GM23338 (cell line): ENCODE measurements around the gene WWOX. TPM values are rescaled to one million over a fixed set of nuclear protein-coding genes. Genes with fewer than 3 reads are reported as not detected.

Source experiments
- ATAC-seq: fragments of 200-7000 bp; cut with Tn5 transposase; 3 replicates; pipeline ENCODE4 v1.9.1; 2020
- DNase-seq: peaks from one replicate; pipeline ENCODE4 v3.0.0-alpha.2; 2015; ENCODE audit warnings: low spot score
- H2AFZ ChIP-seq: fragments of 200-600 bp; sonication (generic); 2 replicates; pipeline ENCODE4 v1.8.0; 2016; ENCODE audit warnings: antibody characterized with exemption, mild to moderate bottlenecking, moderate library complexity
- H3F3A ChIP-seq: fragments of 200-600 bp; sonication (generic); replicated peaks from 2 replicates; pipeline ENCODE4 v1.8.0; 2017; ENCODE audit warnings: antibody characterized with exemption, mixed run types, low read depth
- H3K27ac ChIP-seq: fragments of 200-600 bp; sonication (generic); 2 replicates; pipeline ENCODE4 v1.6.1; 2016; ENCODE audit warnings: low read depth
- H3K27me3 ChIP-seq: fragments of 200-600 bp; sonication (generic); 2 replicates; pipeline ENCODE4 v1.8.0; 2016; ENCODE audit warnings: mild to moderate bottlenecking, mixed run types, moderate library complexity; ENCODE audit not compliant: insufficient read depth
- H3K36me3 ChIP-seq: fragments of 200-600 bp; sonication (generic); 2 replicates; pipeline ENCODE4 v1.8.0; 2016; ENCODE audit warnings: mild to moderate bottlenecking; ENCODE audit not compliant: insufficient read depth
- H3K4me1 ChIP-seq: fragments of 200-600 bp; sonication (generic); 2 replicates; pipeline ENCODE4 v1.8.0; 2016; ENCODE audit warnings: mild to moderate bottlenecking, moderate library complexity; ENCODE audit not compliant: insufficient read depth
- H3K4me2 ChIP-seq: fragments of 200-600 bp; sonication (generic); 2 replicates; pipeline ENCODE4 v1.7.1; 2017; ENCODE audit warnings: mixed run types
- H3K4me3 ChIP-seq: fragments of 200-600 bp; sonication (generic); 2 replicates; pipeline ENCODE4 v1.6.1; 2016; ENCODE audit warnings: mixed run types
- H3K79me2 ChIP-seq: fragments of 200-600 bp; sonication (generic); replicated peaks from 2 replicates; pipeline ENCODE4 v1.8.0; 2017; ENCODE audit warnings: mild to moderate bottlenecking; ENCODE audit not compliant: insufficient read depth
- H3K9me2 ChIP-seq: fragments of 200-600 bp; sonication (generic); 2 replicates; pipeline ENCODE4 v1.8.0; 2017; ENCODE audit not compliant: insufficient read depth
- H4K20me1 ChIP-seq: fragments of 200-600 bp; sonication (generic); replicated peaks from 2 replicates; pipeline ENCODE4 v1.8.0; 2017; ENCODE audit warnings: mild to moderate bottlenecking; ENCODE audit not compliant: insufficient read depth
- H3K27ac Mint-ChIP-seq: 2 replicates; pipeline ENCODE4 v1.8.0; 2020; ENCODE audit warnings: inconsistent platforms, mild to moderate bottlenecking, moderate library complexity, mixed read lengths
- H3K27me3 Mint-ChIP-seq: 3 replicates; pipeline ENCODE4 v1.8.0; 2022; ENCODE audit warnings: low read depth, mild to moderate bottlenecking, moderate library complexity, mixed read lengths, inconsistent platforms; ENCODE audit not compliant: insufficient read depth, poor library complexity
- H3K36me3 Mint-ChIP-seq: 3 replicates; pipeline ENCODE4 v1.8.0; 2021; ENCODE audit warnings: low read depth, mild to moderate bottlenecking, inconsistent platforms, moderate library complexity, mixed read lengths
- H3K4me1 Mint-ChIP-seq: 3 replicates; pipeline ENCODE4 v1.8.0; 2020; ENCODE audit warnings: mild to moderate bottlenecking, inconsistent platforms, mixed read lengths
- H3K4me3 Mint-ChIP-seq: 3 replicates; pipeline ENCODE4 v1.8.0; 2021; ENCODE audit warnings: moderate library complexity, mild to moderate bottlenecking, inconsistent platforms, mixed read lengths
- H3K9me3 Mint-ChIP-seq: 3 replicates; pipeline ENCODE4 v1.8.0; 2020; ENCODE audit warnings: moderate library complexity, mild to moderate bottlenecking, inconsistent platforms, mixed read lengths
- CREB1 ChIP-seq: fragments of 250-450 bp; sonication (Bioruptor Pico); IDR thresholded peaks from 2 replicates; pipeline ENCODE4 v1.5.0; 2020; ENCODE audit warnings: low read depth, mild to moderate bottlenecking, moderate library complexity
- EZH2 ChIP-seq: fragments of 200-600 bp; sonication (generic); IDR thresholded peaks from one replicate; pipeline ENCODE4 v1.8.0; 2017; ENCODE audit warnings: antibody characterized with exemption, mild to moderate bottlenecking, low read depth; ENCODE audit not compliant: unreplicated experiment
- EZH2phosphoT487 ChIP-seq: fragments of 200-600 bp; sonication (generic); IDR thresholded peaks from one replicate; pipeline ENCODE4 v1.8.1; 2018; ENCODE audit warnings: antibody characterized with exemption; ENCODE audit not compliant: unreplicated experiment
- NANOG ChIP-seq: IDR thresholded peaks from 2 replicates; pipeline ENCODE4 v1.6.1; 2016; ENCODE audit warnings: antibody characterized with exemption, borderline replicate concordance
- POLR2AphosphoS5 ChIP-seq: IDR thresholded peaks from 2 replicates; pipeline ENCODE4 v1.6.1; 2016; ENCODE audit warnings: antibody characterized with exemption, low read depth
- STAT1 ChIP-seq: IDR thresholded peaks from one replicate; pipeline ENCODE4 v1.6.1; 2016; ENCODE audit warnings: antibody characterized with exemption; ENCODE audit not compliant: unreplicated experiment
- ZNF114 ChIP-seq: fragments of 250-450 bp; sonication (Bioruptor Pico); IDR thresholded peaks from 2 replicates; pipeline ENCODE4 v1.5.0; 2020; ENCODE audit warnings: mild to moderate bottlenecking, moderate library complexity
- ZNF331 ChIP-seq: fragments of 250-450 bp; sonication (Bioruptor Pico); IDR thresholded peaks from 2 replicates; pipeline ENCODE4 v1.5.0; 2020; ENCODE audit warnings: low read depth, mild to moderate bottlenecking, moderate library complexity
- polyA plus RNA-seq: library from polyadenylated mRNA; unstranded; fragments of >200 nt; fragmentation: Nextera tagmentation; extraction: Ambion mirVana; gene quantifications from 2 replicates; pipeline ENCODE4 v1.2.1, GENCODE V29; 2016
- total RNA-seq: library from RNA; depleted of rRNA; stranded (reverse); fragments of >200 nt; shearing (Covaris generic); gene quantifications from 2 replicates; pipeline ENCODE4 v1.2.3, GENCODE V29; 2014
- TF ChIP-seq, protein P1 (sequence below), 2 experiments: fragments of 200-600 bp in 1 of 2; sonication (generic) in 1 of 2; conservative IDR thresholded peaks; 2 replicates each; pipeline versions ENCODE4 v1.5.1 to v1.6.1; 2016 to 2017; ENCODE audit warnings: antibody characterized with exemption in 2 of 2, low read depth in 2 of 2, mild to moderate bottlenecking in 2 of 2, moderate library complexity in 1 of 2
- TF ChIP-seq, protein P2 (sequence below): IDR thresholded peaks from 2 replicates; pipeline ENCODE4 v1.6.1; 2016; ENCODE audit warnings: antibody characterized with exemption
- TF ChIP-seq, protein P3 (sequence below): IDR thresholded peaks from one replicate; pipeline ENCODE4 v1.6.1; 2018; ENCODE audit warnings: antibody characterized with exemption; ENCODE audit not compliant: unreplicated experiment

Gene WWOX
- total and polyA plus RNA-seq, 2 experiments from 2014 or later = 10.0 to 19.3 TPM

DNA sequence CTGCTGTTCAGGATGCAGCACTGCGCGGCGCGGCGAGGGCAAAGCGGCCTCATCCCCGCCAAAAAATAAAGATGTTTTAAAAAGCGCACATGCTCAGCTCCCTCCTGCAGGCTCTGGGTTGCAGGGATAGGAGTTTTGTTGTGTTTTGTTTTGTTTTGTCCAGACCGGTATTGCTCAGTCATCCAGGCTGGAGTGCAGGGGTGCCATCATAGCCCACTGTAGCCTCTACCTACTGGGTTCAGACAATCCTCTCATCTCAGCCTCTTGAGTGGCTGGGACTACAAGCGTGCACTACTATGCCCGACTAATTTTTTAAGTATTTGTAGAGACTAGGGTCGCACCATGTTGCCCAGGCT is 636 bp downstream of the WWOX start:
- Histone ChIP-seq H3K27me3 (peaks cover 21% of the 10 kb centered on the region), H3K27ac (no peak overlapping the region), H3F3A (no peaks in the 10 kb centered on the region), H3K4me3 (peak overlapping the region; percentile 95), H2AFZ (peak overlapping the region; percentile 100), H3K4me1 (peaks cover 7% of the 10 kb centered on the region), H3K4me2 (peak overlapping the region; percentile 94), H3K9me2 (no peaks in the 10 kb centered on the region), H3K36me3 (no peaks in the 10 kb centered on the region), H3K79me2 (0 out of 2 replicates have a peak, but pooled peaks cover 5% of the 10 kb centered on the region), H4K20me1 (peaks cover 3% of the 10 kb centered on the region; the same call in 1 of the 2 replicates)
- DNase-seq = no peak
- Mint-ChIP-seq H3K27ac (no peak overlapping the region), H3K9me3 (0 out of 3 replicates have a peak, but pooled peaks cover 6% of the 10 kb centered on the region), H3K36me3 (peaks cover 6% of the 10 kb centered on the region; the same call in 1 of the 3 replicates), H3K27me3 (peaks cover 8% of the 10 kb centered on the region), H3K4me3 (peak overlapping the region; percentile 85), H3K4me1 (peaks cover 12% of the 10 kb centered on the region)
- TF ChIP-seq, protein P1, sequence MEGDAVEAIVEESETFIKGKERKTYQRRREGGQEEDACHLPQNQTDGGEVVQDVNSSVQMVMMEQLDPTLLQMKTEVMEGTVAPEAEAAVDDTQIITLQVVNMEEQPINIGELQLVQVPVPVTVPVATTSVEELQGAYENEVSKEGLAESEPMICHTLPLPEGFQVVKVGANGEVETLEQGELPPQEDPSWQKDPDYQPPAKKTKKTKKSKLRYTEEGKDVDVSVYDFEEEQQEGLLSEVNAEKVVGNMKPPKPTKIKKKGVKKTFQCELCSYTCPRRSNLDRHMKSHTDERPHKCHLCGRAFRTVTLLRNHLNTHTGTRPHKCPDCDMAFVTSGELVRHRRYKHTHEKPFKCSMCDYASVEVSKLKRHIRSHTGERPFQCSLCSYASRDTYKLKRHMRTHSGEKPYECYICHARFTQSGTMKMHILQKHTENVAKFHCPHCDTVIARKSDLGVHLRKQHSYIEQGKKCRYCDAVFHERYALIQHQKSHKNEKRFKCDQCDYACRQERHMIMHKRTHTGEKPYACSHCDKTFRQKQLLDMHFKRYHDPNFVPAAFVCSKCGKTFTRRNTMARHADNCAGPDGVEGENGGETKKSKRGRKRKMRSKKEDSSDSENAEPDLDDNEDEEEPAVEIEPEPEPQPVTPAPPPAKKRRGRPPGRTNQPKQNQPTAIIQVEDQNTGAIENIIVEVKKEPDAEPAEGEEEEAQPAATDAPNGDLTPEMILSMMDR (conservative IDR thresholded peaks at IDR 0.05; ENCODE audit: low read depth in 2 of 2) = peak; percentile 78 to 80; a peak in 2 of 4 replicates
- TF ChIP-seq ZNF331 (CRISPR knock-in tag) = no peak
- no peak for ATAC-seq

DNA sequence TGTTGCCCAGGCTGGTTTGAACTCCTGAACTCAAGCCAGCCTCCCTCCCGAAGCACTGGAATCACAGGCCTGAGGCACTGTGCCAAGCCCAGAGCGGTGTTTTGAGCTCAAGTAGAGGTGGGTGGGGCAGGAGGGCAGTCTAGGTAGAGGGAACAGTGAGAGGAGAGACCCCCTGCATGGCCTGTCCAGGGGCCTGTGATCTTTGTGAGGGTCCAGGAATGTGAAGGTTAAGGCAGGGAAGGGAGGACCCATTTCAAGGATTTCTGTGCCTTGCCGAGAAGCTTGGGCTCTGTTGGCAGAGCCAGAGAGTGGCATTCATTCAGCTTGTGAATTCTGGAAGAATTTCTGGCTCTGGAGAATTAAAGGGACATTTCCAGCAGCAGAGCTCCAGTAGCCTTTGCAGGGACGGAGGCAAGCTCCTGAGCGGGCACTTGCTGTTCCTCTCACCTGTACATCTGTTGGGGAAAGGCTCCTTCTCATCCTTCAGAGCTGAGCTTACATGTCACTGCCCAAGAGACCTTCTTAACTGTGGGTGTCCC is 2.7 kb downstream of the WWOX start:
- peaks cover 11% of the 10 kb centered on the region for H3K27me3 ChIP-seq
- no peaks in the 10 kb centered on the region for H3K9me2 ChIP-seq
- H3K27ac ChIP-seq = no peak overlapping the region
- Mint-ChIP-seq H3K27me3 (peaks cover 6% of the 10 kb centered on the region), H3K9me3 (no peaks in the 10 kb centered on the region), H3K27ac (no peak overlapping the region), H3K4me1 (peaks cover 12% of the 10 kb centered on the region), H3K4me3 (no peak overlapping the region), H3K36me3 (peaks cover 6% of the 10 kb centered on the region; the same call in 1 of the 3 replicates)
- ATAC-seq = no peak
- H3F3A ChIP-seq = no peaks in the 10 kb centered on the region
- peaks cover 7% of the 10 kb centered on the region for H3K4me1 ChIP-seq
- no peak overlapping the region for H3K4me3 ChIP-seq
- H3K79me2 ChIP-seq = 0 out of 2 replicates have a peak, but pooled peaks cover 5% of the 10 kb centered on the region
- no peak overlapping the region for H3K4me2 ChIP-seq
- H4K20me1 ChIP-seq = peaks cover 3% of the 10 kb centered on the region; the same call in 1 of the 2 replicates
- no peaks in the 10 kb centered on the region for H3K36me3 ChIP-seq
- H2AFZ ChIP-seq = no peak overlapping the region
- no peak for DNase-seq
- TF ChIP-seq CREB1 (CRISPR knock-in tag) = no peak
- TF ChIP-seq EZH2phosphoT487 = no peak
- no peak for TF ChIP-seq ZNF331 (CRISPR knock-in tag)
- TF ChIP-seq EZH2 = no peak
- TF ChIP-seq STAT1 = no peak
- no peak for TF ChIP-seq ZNF114 (CRISPR knock-in tag)
- TF ChIP-seq POLR2AphosphoS5 = no peak
- TF ChIP-seq, protein P1 (conservative IDR thresholded peaks at IDR 0.05; ENCODE audit: low read depth in 2 of 2) = no peak
- TF ChIP-seq, protein P2, sequence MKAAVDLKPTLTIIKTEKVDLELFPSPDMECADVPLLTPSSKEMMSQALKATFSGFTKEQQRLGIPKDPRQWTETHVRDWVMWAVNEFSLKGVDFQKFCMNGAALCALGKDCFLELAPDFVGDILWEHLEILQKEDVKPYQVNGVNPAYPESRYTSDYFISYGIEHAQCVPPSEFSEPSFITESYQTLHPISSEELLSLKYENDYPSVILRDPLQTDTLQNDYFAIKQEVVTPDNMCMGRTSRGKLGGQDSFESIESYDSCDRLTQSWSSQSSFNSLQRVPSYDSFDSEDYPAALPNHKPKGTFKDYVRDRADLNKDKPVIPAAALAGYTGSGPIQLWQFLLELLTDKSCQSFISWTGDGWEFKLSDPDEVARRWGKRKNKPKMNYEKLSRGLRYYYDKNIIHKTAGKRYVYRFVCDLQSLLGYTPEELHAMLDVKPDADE = no peak
- TF ChIP-seq, protein P3, sequence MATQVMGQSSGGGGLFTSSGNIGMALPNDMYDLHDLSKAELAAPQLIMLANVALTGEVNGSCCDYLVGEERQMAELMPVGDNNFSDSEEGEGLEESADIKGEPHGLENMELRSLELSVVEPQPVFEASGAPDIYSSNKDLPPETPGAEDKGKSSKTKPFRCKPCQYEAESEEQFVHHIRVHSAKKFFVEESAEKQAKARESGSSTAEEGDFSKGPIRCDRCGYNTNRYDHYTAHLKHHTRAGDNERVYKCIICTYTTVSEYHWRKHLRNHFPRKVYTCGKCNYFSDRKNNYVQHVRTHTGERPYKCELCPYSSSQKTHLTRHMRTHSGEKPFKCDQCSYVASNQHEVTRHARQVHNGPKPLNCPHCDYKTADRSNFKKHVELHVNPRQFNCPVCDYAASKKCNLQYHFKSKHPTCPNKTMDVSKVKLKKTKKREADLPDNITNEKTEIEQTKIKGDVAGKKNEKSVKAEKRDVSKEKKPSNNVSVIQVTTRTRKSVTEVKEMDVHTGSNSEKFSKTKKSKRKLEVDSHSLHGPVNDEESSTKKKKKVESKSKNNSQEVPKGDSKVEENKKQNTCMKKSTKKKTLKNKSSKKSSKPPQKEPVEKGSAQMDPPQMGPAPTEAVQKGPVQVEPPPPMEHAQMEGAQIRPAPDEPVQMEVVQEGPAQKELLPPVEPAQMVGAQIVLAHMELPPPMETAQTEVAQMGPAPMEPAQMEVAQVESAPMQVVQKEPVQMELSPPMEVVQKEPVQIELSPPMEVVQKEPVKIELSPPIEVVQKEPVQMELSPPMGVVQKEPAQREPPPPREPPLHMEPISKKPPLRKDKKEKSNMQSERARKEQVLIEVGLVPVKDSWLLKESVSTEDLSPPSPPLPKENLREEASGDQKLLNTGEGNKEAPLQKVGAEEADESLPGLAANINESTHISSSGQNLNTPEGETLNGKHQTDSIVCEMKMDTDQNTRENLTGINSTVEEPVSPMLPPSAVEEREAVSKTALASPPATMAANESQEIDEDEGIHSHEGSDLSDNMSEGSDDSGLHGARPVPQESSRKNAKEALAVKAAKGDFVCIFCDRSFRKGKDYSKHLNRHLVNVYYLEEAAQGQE = no peak
- TF ChIP-seq NANOG = no peak
